ENCODE data around the gene ASTN1. TPM values are rescaled to one million over a fixed set of nuclear protein-coding genes. Genes with fewer than 3 reads are reported as not detected.
A peak's percentile ranks its signal among the peaks of the same experiment; 100 is the strongest.

The ASTN1 gene
- total RNA-seq, 1 donor from 2014 or later = 2.0 TPM

DNA sequence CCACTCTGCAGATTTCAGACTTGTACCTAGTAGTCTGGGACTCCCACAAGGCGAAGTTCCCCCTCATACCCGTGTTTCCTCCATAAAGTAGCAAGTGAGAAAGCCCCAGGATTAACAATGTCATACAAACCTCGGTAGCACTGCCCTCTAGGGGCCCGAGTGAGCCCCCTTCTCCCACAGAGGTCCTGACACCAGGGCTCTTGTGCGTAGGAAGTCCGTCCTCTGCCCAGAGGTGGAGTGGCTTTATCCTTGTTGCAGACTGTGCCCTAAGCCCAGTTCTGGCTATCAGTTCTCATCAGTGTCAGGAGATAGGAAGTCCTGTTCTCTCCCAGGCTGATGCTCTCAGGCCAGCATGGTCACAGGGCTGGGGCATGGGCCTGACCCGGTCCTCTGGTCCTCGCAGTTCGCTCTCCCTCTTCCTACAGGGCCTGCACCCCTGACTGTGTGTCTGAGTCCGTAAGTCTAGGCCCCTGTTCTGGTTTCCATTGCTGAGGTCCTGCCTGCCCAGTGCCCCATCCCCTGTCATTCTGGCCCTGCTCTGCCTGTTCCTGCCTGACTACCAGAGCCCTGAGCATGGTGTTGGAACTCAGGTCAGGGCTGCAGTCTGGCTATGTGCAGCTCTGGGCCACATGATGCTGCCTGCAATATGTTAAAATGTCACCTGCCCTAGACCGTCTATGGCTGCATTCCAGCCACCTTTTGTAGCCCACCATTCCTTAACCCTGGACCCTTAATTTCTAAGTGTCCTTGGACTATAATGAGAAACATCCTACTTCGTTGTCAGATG lies 285.6 kb downstream of the ASTN1 start:
- DNase-seq (ENCODE audit: low spot score) = no peak

GRCh38 chr1:176877557-176877956 lies 287.0 kb downstream of the ASTN1 start:
- DNase-seq (ENCODE audit: low spot score) = no peak

DNA sequence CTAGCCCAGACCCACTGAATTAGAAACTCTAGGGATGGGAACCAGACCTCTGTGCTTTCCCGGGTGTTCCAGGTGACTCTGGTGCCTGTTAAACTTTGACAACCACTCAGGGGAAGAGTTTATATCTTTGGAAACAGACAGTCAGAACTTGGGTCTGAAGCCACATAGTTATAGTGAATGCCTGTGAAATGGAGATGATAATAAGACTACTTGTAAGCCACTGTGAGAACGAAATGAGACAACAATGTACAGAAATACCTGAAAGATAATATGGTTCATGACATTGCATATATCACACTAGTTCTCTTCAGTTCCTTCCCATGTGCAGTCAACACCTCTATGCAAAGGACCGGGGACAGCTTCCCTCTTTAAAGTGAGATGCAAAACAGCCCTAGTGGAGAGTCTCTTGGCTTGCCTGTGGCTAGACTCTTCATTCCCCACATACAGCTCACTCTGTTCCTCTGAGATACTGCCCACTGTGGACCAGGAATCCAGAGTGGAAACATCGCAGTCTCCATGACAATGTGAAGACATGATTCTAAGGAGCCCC lies 287.5 kb downstream of the ASTN1 start:
- DNase-seq (ENCODE audit: low spot score) = no peak

DNA sequence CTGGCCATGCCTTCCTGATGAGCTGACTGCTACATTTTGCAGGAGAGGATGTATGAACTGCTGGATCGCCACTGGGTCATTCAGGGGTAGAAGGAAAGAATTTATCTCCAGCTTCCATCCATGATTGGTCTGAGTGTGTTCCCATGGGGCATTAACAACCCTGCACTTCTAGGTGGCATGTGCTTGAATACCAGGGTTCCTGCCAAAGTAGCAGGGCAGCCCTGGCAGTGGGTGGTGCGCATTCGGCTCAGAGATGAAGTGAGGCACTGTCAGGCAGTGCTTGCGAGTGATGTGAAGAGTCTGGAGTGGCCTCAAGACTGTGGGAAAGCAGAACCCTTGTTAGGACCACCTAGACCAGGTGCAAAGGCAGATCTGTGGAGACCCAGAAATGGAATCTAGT lies 294.9 kb downstream of the ASTN1 start:
- no peak for DNase-seq (ENCODE audit: low spot score)

- no peak for DNase-seq (ENCODE audit: low spot score)
These were observed 298.3 kb downstream of the ASTN1 start for GRCh38 chr1:176866011-176866714.

GRCh38 chr1:176864211-176864610 lies 300.3 kb downstream of the ASTN1 start:
- no peak for DNase-seq (ENCODE audit: low spot score)

DNA sequence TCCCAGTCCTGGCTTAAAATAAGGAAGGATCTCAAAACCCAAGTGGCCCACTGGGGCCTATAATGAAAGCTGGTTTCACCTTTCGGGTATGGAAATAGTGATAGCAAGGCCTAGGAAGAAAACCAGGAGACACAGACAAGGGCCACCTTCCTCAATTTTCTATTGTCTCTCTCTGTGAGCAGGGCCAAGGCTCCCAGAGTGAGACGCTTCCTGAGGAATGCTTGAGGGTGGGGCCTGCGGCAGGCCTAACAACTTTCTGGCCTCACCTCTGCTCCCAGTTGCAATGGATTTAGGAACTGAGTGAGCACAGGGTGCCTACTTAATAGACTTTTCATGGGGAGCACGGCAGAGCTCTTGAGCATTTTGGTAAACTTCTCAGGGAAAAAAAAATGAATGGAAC lies 300.9 kb downstream of the ASTN1 start:
- DNase-seq (ENCODE audit: low spot score) = no peak

DNA sequence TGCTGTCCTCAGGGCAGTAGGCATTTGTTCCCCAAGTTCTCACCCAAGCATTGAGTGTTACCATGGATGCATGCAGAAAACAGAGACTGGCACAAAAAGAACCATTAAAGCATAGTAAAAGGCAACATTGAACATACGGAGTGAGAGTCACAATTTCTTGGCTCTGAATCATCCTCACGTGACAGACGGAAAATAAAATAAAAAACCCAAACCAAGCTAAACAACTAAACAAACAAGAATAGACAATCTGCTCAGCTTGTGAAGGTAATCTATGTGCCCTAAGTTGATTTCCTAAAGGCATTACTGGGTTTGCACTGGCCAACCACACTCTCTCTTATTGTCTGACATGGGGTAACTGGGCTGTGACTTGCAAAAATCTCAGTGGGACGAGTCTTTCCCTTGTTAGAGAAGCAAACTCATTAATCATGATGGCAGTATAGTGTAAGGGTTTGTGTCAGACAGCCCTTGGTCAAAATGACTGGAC lies 306.0 kb downstream of the ASTN1 start:
- DNase-seq (ENCODE audit: low spot score) = no peak

GRCh38 chr1:176857632-176858031 lies 306.9 kb downstream of the ASTN1 start:
- DNase-seq (ENCODE audit: low spot score) = no peak

- no peak for DNase-seq (ENCODE audit: low spot score)
These were observed 309.5 kb downstream of the ASTN1 start for GRCh38 chr1:176854758-176855745.

DNA sequence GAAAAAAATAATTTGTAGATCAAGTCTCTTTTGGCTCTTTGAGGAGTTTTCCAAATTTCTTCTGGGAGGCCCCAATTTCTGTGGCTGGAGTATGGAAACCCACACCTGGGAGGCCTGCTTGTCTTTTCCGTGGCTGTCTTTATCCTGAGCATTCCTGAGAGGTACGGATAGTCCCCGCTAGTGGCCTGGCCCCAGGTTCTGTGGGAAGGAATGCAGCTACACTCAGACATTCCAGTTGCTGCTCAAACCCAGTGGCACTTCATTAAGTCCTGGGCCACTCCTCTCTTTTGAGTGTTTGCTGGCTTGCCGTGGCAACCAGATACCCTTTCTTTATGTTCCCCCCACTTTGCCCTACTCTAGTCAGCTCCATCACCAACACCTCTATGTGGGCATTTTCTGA lies 310.4 kb downstream of the ASTN1 start:
- no peak for DNase-seq (ENCODE audit: low spot score)

DNA sequence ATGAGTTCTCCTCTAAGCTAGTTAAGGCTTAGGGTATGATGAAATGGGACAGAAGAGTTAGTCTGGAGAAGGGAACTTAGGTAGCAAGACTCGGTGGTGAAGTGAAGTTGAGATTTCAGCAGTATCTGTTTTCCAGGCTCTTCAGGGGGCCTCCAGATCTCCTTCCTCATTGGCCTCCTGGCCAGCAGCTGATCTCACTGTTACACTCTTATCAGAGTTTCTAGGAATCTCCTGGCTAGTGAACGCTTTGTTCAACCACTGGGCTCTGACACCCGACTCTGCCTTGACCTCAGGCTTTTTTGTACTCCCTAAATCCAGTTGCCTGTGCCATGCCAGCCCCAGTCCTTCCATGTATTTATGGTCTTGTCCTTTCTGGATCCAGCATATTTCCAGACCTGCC lies 311.0 kb downstream of the ASTN1 start:
- DNase-seq (ENCODE audit: low spot score) = no peak

DNA sequence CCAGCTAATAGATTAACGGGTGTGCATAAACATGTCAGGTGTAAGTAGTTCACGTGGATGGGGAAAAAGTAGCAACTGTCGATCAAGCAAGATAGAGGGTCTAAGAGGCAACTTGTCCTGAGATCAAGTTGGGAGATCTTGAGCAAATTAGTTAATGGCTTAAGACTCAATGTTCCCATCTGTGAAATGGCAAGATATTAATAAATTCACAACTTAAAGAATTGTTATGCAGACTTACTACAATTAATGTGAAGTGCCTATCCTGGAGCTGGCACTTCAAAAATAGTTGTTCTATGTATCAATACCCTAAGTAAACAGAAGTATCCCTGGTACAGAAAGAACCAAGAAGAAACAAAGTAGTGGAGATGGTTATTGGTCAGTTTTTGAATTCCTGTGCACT lies 312.4 kb downstream of the ASTN1 start:
- no peak for DNase-seq (ENCODE audit: low spot score)

GRCh38 chr1:176850871-176851270 lies 313.6 kb downstream of the ASTN1 start:
- DNase-seq (ENCODE audit: low spot score) = no peak

DNA sequence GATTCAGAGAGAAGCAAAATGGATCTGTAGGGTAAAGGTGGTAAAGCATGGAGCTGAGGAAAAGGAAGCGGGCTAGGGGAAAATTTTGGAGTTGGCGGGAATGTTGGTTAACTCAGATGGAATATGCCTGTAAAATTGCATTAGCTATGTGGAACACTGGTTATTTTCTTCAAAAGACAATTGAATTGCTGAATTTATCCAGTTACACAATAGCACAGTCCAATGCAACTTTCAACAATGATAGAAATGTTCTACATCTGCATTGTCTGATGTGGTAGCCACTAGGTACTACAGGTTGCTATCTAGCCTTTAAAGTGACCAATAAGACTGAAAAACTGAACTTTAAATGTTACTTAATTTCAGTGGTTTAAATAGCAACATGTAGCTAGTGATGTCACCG lies 315.2 kb downstream of the ASTN1 start:
- DNase-seq (ENCODE audit: low spot score) = no peak

- DNase-seq (ENCODE audit: low spot score) = peak; percentile 46
These were observed 317.5 kb downstream of the ASTN1 start for GRCh38 chr1:176847052-176847451.

DNA sequence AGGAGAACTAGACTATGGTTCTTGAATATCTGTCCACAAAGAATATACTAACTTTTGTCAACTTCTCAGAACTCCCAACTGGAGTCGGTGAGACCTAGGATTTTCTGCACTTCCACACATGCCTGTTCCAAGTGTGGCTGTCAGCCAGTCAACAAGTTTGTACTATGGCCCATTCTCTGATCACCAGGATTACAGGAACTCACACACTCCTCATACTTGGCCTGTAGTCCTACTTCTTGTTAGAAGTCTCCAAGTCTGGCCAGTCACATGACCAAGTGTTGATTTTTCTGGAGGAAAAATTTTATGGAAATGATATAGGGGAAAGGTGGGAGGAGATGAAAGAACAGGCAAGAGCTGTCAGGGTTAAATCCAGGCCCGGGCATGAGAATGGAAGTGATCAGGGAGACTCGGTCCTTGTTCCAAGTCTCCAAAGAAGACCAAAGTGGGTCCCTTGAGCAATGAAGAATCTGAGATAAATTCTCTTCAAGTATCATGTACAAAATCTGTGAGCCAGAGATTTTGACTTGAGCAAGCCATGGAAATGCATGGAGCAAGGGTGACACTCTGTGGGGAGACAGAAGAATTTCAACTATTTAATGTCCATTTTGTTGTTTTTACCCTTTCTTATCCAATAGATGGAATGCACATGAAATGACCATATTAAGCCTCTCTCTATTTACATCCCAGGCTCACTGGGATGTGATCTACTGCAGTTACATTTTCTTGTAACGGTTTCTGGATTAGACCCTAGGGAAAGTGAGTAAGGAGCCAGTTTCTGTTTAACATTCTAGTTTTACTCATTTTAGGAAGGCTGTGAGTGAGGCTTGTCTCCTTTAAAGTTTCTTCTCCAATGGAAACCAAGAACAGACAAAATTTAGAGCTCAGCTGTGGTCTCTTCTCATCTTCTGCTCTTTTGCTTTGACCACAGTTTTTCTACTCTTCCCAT lies 320.9 kb downstream of the ASTN1 start:
- peak; percentile 12 for DNase-seq (ENCODE audit: low spot score)

- DNase-seq (ENCODE audit: low spot score) = no peak
These were observed 323.3 kb downstream of the ASTN1 start for GRCh38 chr1:176841238-176841637.

GRCh38 chr1:176839216-176839615 lies 325.3 kb downstream of the ASTN1 start:
- DNase-seq (ENCODE audit: low spot score) = no peak

- DNase-seq (ENCODE audit: low spot score) = no peak
These were observed 326.1 kb downstream of the ASTN1 start for GRCh38 chr1:176838276-176838995.

Measured in mucosa of gallbladder (tissue), 1 donor.